ENCODE measurements around the gene KLHDC3.

GRCh38 chr6:43040542-43041257 lies 26.7 kb downstream of the KLHDC3 start:
- no peak for TF ChIP-seq EZH2 (IDR thresholded peaks at IDR 0.05; ENCODE audit: borderline replicate concordance, low read length)
- TF ChIP-seq CTCF (IDR thresholded peaks at IDR 0.05; ENCODE audit: low read length), result no peak
